ENCODE measurements around the gene OTULINL. TPM values are rescaled to one million over a fixed set of nuclear protein-coding genes. Genes with fewer than 3 reads are reported as not detected.

Gene OTULINL
- total and polyA plus RNA-seq, 5 donors = 0.72 to 5.6 (median 4.4) TPM

DNA sequence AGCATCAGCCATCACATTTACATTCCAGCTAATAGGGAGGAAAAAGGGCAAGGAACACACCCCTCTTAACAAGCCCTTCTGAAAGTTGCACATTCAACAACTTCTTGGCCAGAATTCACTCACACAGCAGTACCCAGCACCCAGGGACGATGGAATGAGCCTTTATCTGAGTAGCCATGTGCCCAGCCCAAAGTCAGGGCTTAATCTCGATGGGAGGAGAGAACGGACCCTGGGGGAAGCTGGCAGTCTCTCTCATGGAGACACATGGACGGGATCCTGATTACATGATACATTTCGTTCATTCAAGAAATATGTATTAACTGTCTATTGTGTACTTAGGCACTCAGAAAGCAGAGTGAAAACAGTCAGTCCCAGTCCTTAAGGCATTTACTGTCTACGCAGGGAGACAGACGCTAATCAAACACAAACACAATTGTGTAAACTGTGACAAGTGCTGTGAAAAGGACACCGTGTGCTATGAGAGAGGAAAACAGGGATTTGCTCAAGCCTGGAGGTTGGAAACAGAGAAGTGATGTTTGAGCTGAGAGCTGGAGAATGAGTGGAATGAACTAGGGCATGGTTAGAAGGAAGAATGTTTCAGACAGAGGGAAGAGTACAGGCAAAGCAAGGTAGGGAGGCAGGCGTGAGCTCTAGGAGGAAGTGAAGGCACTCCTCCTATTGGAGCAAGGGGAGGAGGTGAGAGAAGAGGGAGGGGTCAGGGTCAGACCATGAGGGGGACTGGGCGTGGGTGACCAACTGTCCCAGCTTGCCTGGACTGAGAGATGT, 7.4 kb downstream of the OTULINL start:
- intact Hi-C loops (cut with DNase I) = no loop called here
- Histone ChIP-seq H3K27me3 (ENCODE audit: control insufficient read depth, insufficient read depth) (no peaks in the 10 kb centered on the region), H3K4me3 (ENCODE audit: low read length) (no peak overlapping the region), H3K9me3 (ENCODE audit: control insufficient read depth, low read length) (peaks cover 3% of the 10 kb centered on the region), H3K4me1 (ENCODE audit: control insufficient read depth, insufficient read depth, low read length) (no peaks in the 10 kb centered on the region), H3K27ac (ENCODE audit: low read length) (no peak overlapping the region)
- WGBS = 70% methylated on average over 10 of the region's 10 CpGs
- no peak for DNase-seq
- ATAC-seq = peak in 1 of 2 donors; percentile 40

DNA sequence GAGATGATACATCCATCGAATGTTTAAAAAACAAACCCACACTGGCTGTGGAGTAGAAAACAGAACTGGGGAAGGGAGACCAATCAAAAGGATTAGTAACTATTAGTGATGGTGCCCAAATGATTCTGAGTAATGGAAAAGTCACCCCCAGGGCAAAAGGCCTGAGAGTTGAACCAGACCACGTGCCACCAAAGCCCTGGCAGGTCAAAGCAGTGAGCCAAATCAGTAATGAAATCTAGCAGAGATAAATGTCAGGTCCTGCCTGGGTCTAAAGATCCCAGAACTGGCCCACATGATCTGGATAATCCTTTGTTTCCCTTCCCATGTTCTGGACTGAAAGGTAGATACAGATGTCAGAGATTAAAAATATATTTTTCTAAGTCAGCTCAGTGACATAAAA, 9.4 kb downstream of the OTULINL start:
- intact Hi-C loops (cut with DNase I) = no loop called here
- DNase-seq = no peak
- no peak overlapping the region for H3K27ac ChIP-seq (ENCODE audit: low read length)
- ATAC-seq = no peak
- 90% methylated on average over 2 of the region's 2 CpGs for WGBS
- H3K9me3 ChIP-seq (ENCODE audit: control insufficient read depth, low read length) = peaks cover 1% of the 10 kb centered on the region
- no peak overlapping the region for H3K4me3 ChIP-seq (ENCODE audit: low read length)
- H3K27me3 ChIP-seq (ENCODE audit: control insufficient read depth, insufficient read depth) = no peaks in the 10 kb centered on the region
- H3K4me1 ChIP-seq (ENCODE audit: control insufficient read depth, insufficient read depth, low read length) = no peaks in the 10 kb centered on the region

GRCh38 chr5:14591548-14591947, 10.0 kb downstream of the OTULINL start:
- no peaks in the 10 kb centered on the region for H3K27me3 ChIP-seq (ENCODE audit: control insufficient read depth, insufficient read depth)
- DNase-seq = no peak
- H3K4me1 ChIP-seq (ENCODE audit: control insufficient read depth, insufficient read depth, low read length) = no peaks in the 10 kb centered on the region
- ATAC-seq = no peak
- H3K27ac ChIP-seq (ENCODE audit: low read length) = no peak overlapping the region
- WGBS = 84% methylated on average over 2 of the region's 2 CpGs
- intact Hi-C loops (cut with DNase I) = no loop called here
- peaks cover 1% of the 10 kb centered on the region for H3K9me3 ChIP-seq (ENCODE audit: control insufficient read depth, low read length)
- no peak overlapping the region for H3K4me3 ChIP-seq (ENCODE audit: low read length)

DNA sequence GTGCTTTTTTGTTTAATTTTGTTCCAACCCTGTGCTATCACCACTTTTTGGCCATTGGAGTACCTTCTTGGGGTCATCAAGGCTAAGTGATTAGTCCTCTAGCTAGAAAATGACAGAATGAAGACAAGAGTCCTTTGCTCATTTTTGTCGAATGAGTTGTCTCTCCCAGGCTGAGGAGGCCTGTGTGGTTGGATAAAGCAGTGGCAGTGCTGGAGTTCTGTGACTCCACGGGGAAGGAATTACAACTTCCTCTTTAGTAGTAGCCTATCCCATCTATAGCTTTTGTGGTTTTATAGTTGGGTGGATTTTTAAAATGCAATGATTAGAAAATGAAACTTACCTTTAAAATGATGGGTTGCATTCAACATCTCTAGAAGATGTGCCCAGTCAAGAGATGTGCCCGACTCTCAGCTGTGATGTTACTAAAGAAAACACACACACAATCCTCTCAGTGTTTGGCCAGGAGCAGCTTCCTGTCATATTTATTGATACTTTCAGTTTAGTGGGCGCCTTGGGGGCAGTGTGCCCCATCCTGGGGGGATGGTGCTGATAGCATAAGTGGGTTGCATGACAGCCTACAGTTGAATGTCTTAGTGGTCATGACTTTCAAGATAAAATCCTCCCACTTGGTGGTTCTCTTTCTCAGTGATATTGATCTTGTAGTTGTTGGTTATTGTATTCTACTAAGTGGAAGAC, 11.9 kb downstream of the OTULINL start:
- intact Hi-C loops (cut with DNase I) = no loop called here
- Histone ChIP-seq H3K9me3 (ENCODE audit: control insufficient read depth, low read length) (peaks cover 3% of the 10 kb centered on the region), H3K4me1 (ENCODE audit: control insufficient read depth, insufficient read depth, low read length) (no peaks in the 10 kb centered on the region), H3K4me3 (ENCODE audit: low read length) (no peak overlapping the region), H3K27me3 (ENCODE audit: control insufficient read depth, insufficient read depth) (no peaks in the 10 kb centered on the region), H3K27ac (ENCODE audit: low read length) (no peak overlapping the region)
- DNase-seq = no peak
- 66% methylated on average over 4 of the region's 4 CpGs for WGBS
- ATAC-seq = no peak

GRCh38 chr5:14594378-14595074, 12.9 kb downstream of the OTULINL start:
- WGBS = 80% methylated on average over 4 of the region's 4 CpGs
- no peak overlapping the region for H3K4me3 ChIP-seq (ENCODE audit: low read length)
- no peaks in the 10 kb centered on the region for H3K27me3 ChIP-seq (ENCODE audit: control insufficient read depth, insufficient read depth)
- H3K9me3 ChIP-seq (ENCODE audit: control insufficient read depth, low read length) = peaks cover 3% of the 10 kb centered on the region
- intact Hi-C loops (cut with DNase I) = no loop called here
- no peaks in the 10 kb centered on the region for H3K4me1 ChIP-seq (ENCODE audit: control insufficient read depth, insufficient read depth, low read length)
- ATAC-seq = peak; percentile 35 to 39
- peak overlapping the region; percentile 43 for H3K27ac ChIP-seq (ENCODE audit: low read length)
- DNase-seq = no peak

DNA sequence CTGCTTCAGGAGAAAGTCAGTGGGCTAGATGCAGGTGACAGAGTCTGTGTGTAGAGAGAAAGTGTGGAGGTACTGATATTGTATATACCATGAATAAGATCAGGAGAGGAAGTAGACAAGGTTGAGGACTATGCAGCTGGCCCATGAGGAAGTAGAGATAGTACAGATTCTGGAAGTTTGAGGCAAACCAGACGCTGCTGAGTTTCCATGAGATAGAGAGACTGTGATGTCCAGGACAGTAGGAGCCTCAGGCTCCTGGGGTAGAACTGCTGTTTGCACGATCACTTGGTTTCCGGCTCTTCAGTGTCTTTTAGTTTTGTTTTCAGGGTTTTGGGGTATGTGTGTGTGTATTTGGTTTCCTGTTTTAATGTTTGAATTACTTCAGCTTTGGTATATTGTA, 13.6 kb downstream of the OTULINL start:
- Histone ChIP-seq H3K9me3 (ENCODE audit: control insufficient read depth, low read length) (peaks cover 4% of the 10 kb centered on the region), H3K4me1 (ENCODE audit: control insufficient read depth, insufficient read depth, low read length) (no peaks in the 10 kb centered on the region), H3K27me3 (ENCODE audit: control insufficient read depth, insufficient read depth) (no peaks in the 10 kb centered on the region), H3K27ac (ENCODE audit: low read length) (peak overlapping the region; percentile 43), H3K4me3 (ENCODE audit: low read length) (no peak overlapping the region)
- WGBS = 50% methylated on average over 3 of the region's 3 CpGs
- no peak for DNase-seq
- intact Hi-C loops (cut with DNase I) = no loop called here
- ATAC-seq = peak; percentile 46 to 73

- intact Hi-C loops (cut with DNase I) = no loop called here
- Histone ChIP-seq H3K4me1 (ENCODE audit: control insufficient read depth, insufficient read depth, low read length) (no peaks in the 10 kb centered on the region), H3K27ac (ENCODE audit: low read length) (no peak overlapping the region), H3K27me3 (ENCODE audit: control insufficient read depth, insufficient read depth) (no peaks in the 10 kb centered on the region), H3K4me3 (ENCODE audit: low read length) (no peak overlapping the region), H3K9me3 (ENCODE audit: control insufficient read depth, low read length) (peaks cover 4% of the 10 kb centered on the region)
- WGBS = 44% methylated on average over 1 of the region's 1 CpG
- no peak for ATAC-seq
- DNase-seq = no peak
Observed at GRCh38 chr5:14595891-14596290, 14.3 kb downstream of the OTULINL start.

DNA sequence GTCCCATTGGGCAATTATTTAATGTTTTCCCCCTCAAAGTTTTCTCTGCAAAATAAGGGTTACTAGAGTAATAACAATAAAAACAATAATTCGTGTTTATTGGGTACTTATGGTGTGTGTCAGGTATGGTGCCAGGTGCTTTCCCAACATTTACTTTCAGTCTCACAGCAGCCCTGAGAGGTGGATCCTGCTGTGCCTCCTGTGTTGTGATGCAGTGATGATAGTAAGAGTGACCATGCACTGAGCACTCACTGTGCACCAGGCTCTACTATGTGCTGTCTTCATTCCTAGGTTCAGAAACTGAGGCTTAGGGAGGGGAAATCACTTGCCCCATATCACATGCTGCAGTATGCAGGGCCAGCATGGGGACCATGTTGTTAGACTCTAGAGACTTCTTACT, 15.5 kb downstream of the OTULINL start:
- H3K4me3 ChIP-seq (ENCODE audit: low read length) = no peak overlapping the region
- no peak overlapping the region for H3K27ac ChIP-seq (ENCODE audit: low read length)
- no peaks in the 10 kb centered on the region for H3K27me3 ChIP-seq (ENCODE audit: control insufficient read depth, insufficient read depth)
- ATAC-seq (no peak), DNase-seq (no peak)
- no peaks in the 10 kb centered on the region for H3K4me1 ChIP-seq (ENCODE audit: control insufficient read depth, insufficient read depth, low read length)
- intact Hi-C loops (cut with DNase I) = no loop called here
- 90% methylated on average over 1 of the region's 1 CpG for WGBS
- peaks cover 4% of the 10 kb centered on the region for H3K9me3 ChIP-seq (ENCODE audit: control insufficient read depth, low read length)

DNA sequence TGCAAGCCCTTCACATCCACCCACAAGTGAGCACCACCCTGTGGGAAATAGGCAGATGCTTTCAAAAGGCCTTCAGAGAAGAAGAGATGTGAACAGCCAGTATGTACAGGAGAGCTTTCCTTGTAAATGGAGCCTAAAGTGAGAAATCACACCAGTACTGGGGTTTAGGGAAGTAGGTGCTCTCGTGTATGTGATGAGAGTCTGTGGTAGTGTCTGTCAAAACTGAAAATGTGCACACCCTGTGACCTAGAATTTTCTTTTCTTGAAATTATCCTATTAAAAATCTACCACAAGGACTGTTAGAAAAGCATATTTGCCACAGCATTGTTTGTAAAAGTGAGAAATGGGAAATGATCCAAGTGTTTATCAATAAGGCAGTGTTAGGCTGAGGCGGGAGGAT, 16.6 kb downstream of the OTULINL start:
- Histone ChIP-seq H3K9me3 (ENCODE audit: control insufficient read depth, low read length) (peaks cover 4% of the 10 kb centered on the region), H3K27ac (ENCODE audit: low read length) (no peak overlapping the region), H3K4me3 (ENCODE audit: low read length) (no peak overlapping the region), H3K4me1 (ENCODE audit: control insufficient read depth, insufficient read depth, low read length) (no peaks in the 10 kb centered on the region), H3K27me3 (ENCODE audit: control insufficient read depth, insufficient read depth) (no peaks in the 10 kb centered on the region)
- intact Hi-C loops (cut with DNase I) = no loop called here
- ATAC-seq (no peak), DNase-seq (no peak)
- WGBS = 61% methylated on average over 2 of the region's 2 CpGs

DNA sequence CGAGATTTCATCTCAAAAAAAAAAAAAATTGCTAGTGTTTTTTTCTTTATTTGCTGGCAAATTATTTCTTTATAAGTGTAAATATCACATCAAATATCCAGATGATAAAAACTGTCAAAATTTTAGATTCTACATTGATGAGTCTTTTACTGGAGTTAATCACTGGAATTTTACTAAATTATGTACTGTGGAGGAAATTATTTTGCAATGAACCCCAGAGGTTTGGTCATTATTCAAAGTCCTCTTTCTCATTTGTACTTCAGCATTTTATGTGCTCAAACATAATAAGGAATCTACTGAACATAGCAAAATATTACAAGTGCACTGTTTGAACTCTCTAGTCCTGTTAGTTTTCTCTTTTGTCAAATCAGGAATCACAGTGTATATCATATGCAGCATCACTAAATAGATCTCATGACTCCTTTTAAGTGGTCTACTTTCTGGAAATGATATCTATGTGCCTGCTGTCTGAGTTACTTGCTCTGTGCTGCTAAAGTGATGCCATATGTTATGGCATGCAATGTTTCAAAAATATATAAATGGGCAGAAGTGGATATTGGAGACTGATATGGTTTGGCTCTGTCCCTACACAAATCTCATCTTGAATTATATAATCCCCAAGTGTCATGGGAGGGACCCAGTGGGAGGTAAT, 18.0 kb downstream of the OTULINL start:
- ATAC-seq (no peak), DNase-seq (no peak)
- Histone ChIP-seq H3K9me3 (ENCODE audit: control insufficient read depth, low read length) (peaks cover 4% of the 10 kb centered on the region), H3K4me1 (ENCODE audit: control insufficient read depth, insufficient read depth, low read length) (no peaks in the 10 kb centered on the region), H3K27ac (ENCODE audit: low read length) (no peak overlapping the region), H3K4me3 (ENCODE audit: low read length) (no peak overlapping the region), H3K27me3 (ENCODE audit: control insufficient read depth, insufficient read depth) (no peaks in the 10 kb centered on the region)
- WGBS = 77% methylated on average over 1 of the region's 1 CpG
- intact Hi-C loops (cut with DNase I) = no loop called here

GRCh38 chr5:14600846-14601245, 19.3 kb downstream of the OTULINL start:
- Histone ChIP-seq H3K27ac (ENCODE audit: low read length) (no peak overlapping the region), H3K4me3 (ENCODE audit: low read length) (no peak overlapping the region), H3K9me3 (ENCODE audit: control insufficient read depth, low read length) (peaks cover 3% of the 10 kb centered on the region), H3K27me3 (ENCODE audit: control insufficient read depth, insufficient read depth) (no peaks in the 10 kb centered on the region), H3K4me1 (ENCODE audit: control insufficient read depth, insufficient read depth, low read length) (no peaks in the 10 kb centered on the region)
- intact Hi-C loops (cut with DNase I) = no loop called here
- WGBS = 82% methylated on average over 1 of the region's 1 CpG
- ATAC-seq = no peak
- DNase-seq = no peak

Data from right cardiac atrium (tissue), 5 donors.